Naive thymus-derived CD4-positive, alpha-beta T cell (primary cell): ENCODE data around the gene BAMBI. TPM values are rescaled to one million over a fixed set of nuclear protein-coding genes. Genes with fewer than 3 reads are reported as not detected.

Experiments
- ATAC-seq: fragments of 150-1000 bp; cut with Tn5 transposase; 2 replicates; pipeline ENCODE4 v1.10.0; 2021; ENCODE audit warnings: mild to moderate bottlenecking, moderate library complexity
- CTCF ChIA-PET: fragments of 350-600 bp; sonication (Branson Sonifier 250); formaldehyde crosslinking; loops from one replicate; lab custom pipeline; 2021; ENCODE audit warnings: antibody characterized with exemption; lab: Charles Lee
- POLR2A ChIA-PET: fragments of 350-600 bp; sonication (Branson Sonifier 250); formaldehyde crosslinking; loops from one replicate; lab custom pipeline; 2021; ENCODE audit warnings: antibody characterized with exemption, inconsistent platforms; lab: Charles Lee
- DNase-seq, 9 donors: peaks; one replicate each; pipeline versions ENCODE4 v3.0.0 to v3.0.0-alpha.2; 2020 to 2022; ENCODE audit warnings: mixed read lengths in 1 of 9
- H3K27ac ChIP-seq: one replicate; pipeline ENCODE4 v1.7.0; 2013; ENCODE audit warnings: mild to moderate bottlenecking, low read depth, low read length, moderate library complexity
- H3K27me3 ChIP-seq, 2 donors: one replicate each; pipeline ENCODE4 v1.7.0; 2013; ENCODE audit warnings: low read length in 2 of 2, mild to moderate bottlenecking in 2 of 2, moderate library complexity in 2 of 2; ENCODE audit not compliant: control insufficient read depth in 2 of 2, insufficient read depth in 2 of 2
- H3K36me3 ChIP-seq, 3 experiments: 1 replicate in 2 of 3; 2 replicates in 1 of 3; pipeline ENCODE4 v1.7.0; 2013; ENCODE audit warnings: low read length in 3 of 3, mild to moderate bottlenecking in 3 of 3, moderate library complexity in 1 of 3; ENCODE audit not compliant: insufficient read depth in 3 of 3, control insufficient read depth in 2 of 3
- H3K4me1 ChIP-seq, 2 donors: one replicate each; pipeline ENCODE4 v1.7.0; 2013; ENCODE audit warnings: low read length in 2 of 2, mild to moderate bottlenecking in 2 of 2, moderate library complexity in 1 of 2; ENCODE audit not compliant: control insufficient read depth in 2 of 2, insufficient read depth in 2 of 2
- H3K4me3 ChIP-seq: 2 replicates; pipeline ENCODE4 v1.7.0; 2013; ENCODE audit warnings: mild to moderate bottlenecking, low read length
- H3K9me3 ChIP-seq, 3 experiments: 1 replicate in 2 of 3; 2 replicates in 1 of 3; pipeline ENCODE4 v1.7.0; 2013; ENCODE audit warnings: low read length in 3 of 3; ENCODE audit not compliant: control insufficient read depth in 2 of 3
- H3K27ac Mint-ChIP-seq, 9 donors: one replicate each; pipeline ENCODE4 v1.8.0; 2020 to 2022; ENCODE audit warnings: mixed read lengths in 9 of 9, mild to moderate bottlenecking in 8 of 9, moderate library complexity in 5 of 9, inconsistent platforms in 2 of 9
- H3K27me3 Mint-ChIP-seq, 5 donors: one replicate each; pipeline ENCODE4 v1.8.0; 2021 to 2022; ENCODE audit warnings: mixed read lengths in 5 of 5, mild to moderate bottlenecking in 1 of 5
- H3K36me3 Mint-ChIP-seq, 5 donors: one replicate each; pipeline ENCODE4 v1.8.0; 2020 to 2022; ENCODE audit warnings: mixed read lengths in 5 of 5, mild to moderate bottlenecking in 3 of 5, inconsistent platforms in 1 of 5
- H3K4me1 Mint-ChIP-seq, 7 donors: one replicate each; pipeline ENCODE4 v1.8.0; 2020 to 2022; ENCODE audit warnings: mixed read lengths in 7 of 7, mild to moderate bottlenecking in 3 of 7, inconsistent platforms in 1 of 7
- H3K4me3 Mint-ChIP-seq, 10 donors: one replicate each; pipeline ENCODE4 v1.8.0; 2020 to 2022; ENCODE audit warnings: mild to moderate bottlenecking in 10 of 10, mixed read lengths in 10 of 10, moderate library complexity in 6 of 10, inconsistent platforms in 2 of 10
- H3K9me3 Mint-ChIP-seq, 11 donors: one replicate each; pipeline ENCODE4 v1.8.0; 2020 to 2022; ENCODE audit warnings: mixed read lengths in 11 of 11, mild to moderate bottlenecking in 4 of 11, inconsistent platforms in 1 of 11, moderate library complexity in 1 of 11
- intact Hi-C, 2 donors: fragments of 100-400 bp; cut with micrococcal nuclease; formaldehyde crosslinking; loops; one replicate each; pipeline ENCODE4 v1.15.1; 2023
- polyA plus RNA-seq, 2 donors: library from polyadenylated mRNA; unstranded; fragments of 300-500 nt; fragmentation: Illumina TruSeq; gene quantifications; one replicate each; pipeline ENCODE4 v1.2.3, GENCODE V29; 2021
- total RNA-seq, 6 experiments: library from RNA in 5 of 6; stranded (reverse) in 5 of 6; gene quantifications; 1 replicate in 5 of 6; 2 replicates in 1 of 6; pipeline ENCODE4 v1.2.3 and lab custom pipeline; 2021 to 2026

Gene BAMBI
- total and polyA plus RNA-seq, 7 experiments from 2014 or later: 0.12 to 1.6 (median 0.80) TPM; not detected in 3

DNA sequence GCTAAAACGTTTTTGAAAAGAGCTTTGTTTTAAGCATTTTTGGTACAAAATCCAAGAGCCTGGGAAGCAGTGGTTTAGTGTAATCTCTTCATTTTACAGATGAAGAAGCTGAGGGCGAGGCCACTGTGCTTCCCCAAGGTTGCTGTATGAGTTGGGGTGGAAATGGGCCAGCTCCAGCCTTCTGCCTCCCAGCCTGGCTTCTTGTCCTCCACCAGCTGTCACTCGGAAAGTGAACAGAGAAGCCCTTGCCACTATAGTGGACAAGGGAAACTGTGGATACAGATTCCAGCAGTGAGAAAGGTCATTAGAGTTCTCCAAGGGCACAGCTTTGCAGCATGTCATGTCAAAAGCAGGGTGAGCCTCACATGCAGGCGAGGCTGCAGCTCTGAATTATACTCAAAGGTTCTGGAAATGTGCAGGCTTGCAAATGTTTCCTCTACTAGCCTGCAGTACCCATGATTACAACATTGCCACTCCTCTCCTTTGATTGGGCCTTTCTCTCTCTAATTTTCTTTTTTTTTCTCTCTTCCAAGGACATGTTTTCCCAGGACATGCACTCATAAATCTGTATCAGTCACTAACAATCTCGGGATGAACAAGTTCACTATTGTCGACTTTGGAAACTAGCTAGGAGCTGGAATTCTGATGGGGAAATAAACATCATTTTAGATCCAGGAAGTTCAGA, 33.0 kb downstream of the BAMBI start:
- H3K9me3 Mint-ChIP-seq: peaks cover 0 to 2% (median 0%) of the 10 kb centered on the region in 11 donors
- DNase-seq: no peak
- H3K36me3 Mint-ChIP-seq: no peaks in the 10 kb centered on the region
- H3K4me1 Mint-ChIP-seq: no peaks in the 10 kb centered on the region
- H3K27ac ChIP-seq: no peak overlapping the region
- POLR2A ChIA-PET: no interaction called here
- no peaks in the 10 kb centered on the region for H3K36me3 ChIP-seq
- H3K9me3 ChIP-seq: no peaks in the 10 kb centered on the region
- CTCF ChIA-PET: interaction anchor here (0.7 kb wide), 1 partner anchor 209 kb away, joined by 3 read pairs; no protein-coding TSS in a partner anchor
- H3K27ac Mint-ChIP-seq: no peak overlapping the region
- ATAC-seq: no peak
- H3K4me1 ChIP-seq: no peaks in the 10 kb centered on the region
- no peak overlapping the region for H3K4me3 Mint-ChIP-seq
- intact Hi-C loops: no loop called here
- H3K27me3 ChIP-seq: no peaks in the 10 kb centered on the region
- H3K4me3 ChIP-seq: no peak overlapping the region
- H3K27me3 Mint-ChIP-seq: peaks cover 0 to 9% (median 8%) of the 10 kb centered on the region in 5 donors

DNA sequence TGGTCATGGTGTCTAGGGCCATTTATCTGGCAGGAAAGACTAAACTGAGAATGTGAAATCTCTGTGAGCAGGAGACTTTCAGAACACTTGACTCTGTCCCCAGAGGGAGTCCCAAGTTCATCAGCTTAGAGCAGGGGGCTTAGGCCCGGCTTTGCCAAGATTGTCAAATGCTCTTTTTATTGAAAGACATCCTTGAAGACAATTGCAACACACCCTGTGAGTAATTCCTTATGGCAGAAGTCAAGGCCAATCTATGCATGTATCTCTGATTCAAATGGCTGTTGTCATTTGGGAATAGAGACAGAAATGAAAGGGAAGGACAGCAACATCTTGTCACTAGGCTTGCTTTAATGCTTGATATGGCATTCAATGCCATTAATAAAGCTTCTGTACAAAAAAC, 33.7 kb downstream of the BAMBI start:
- Histone ChIP-seq H3K27ac (no peak overlapping the region), H3K36me3 (no peaks in the 10 kb centered on the region), H3K9me3 (no peaks in the 10 kb centered on the region), H3K27me3 (no peaks in the 10 kb centered on the region), H3K4me3 (no peak overlapping the region), H3K4me1 (no peaks in the 10 kb centered on the region)
- ChIA-PET POLR2A (no interaction called here), CTCF (interaction anchor here (0.7 kb wide), 1 partner anchor 209 kb away, joined by 3 read pairs; no protein-coding TSS in a partner anchor)
- H3K4me1 Mint-ChIP-seq: no peaks in the 10 kb centered on the region
- H3K4me3 Mint-ChIP-seq: no peak overlapping the region
- peaks cover 0 to 7% (median 6%) of the 10 kb centered on the region in 5 donors for H3K27me3 Mint-ChIP-seq
- H3K36me3 Mint-ChIP-seq: no peaks in the 10 kb centered on the region
- no peak for DNase-seq
- H3K27ac Mint-ChIP-seq: no peak overlapping the region
- no peak for ATAC-seq
- H3K9me3 Mint-ChIP-seq: peaks cover 0 to 2% (median 0%) of the 10 kb centered on the region in 11 donors
- intact Hi-C loops: no loop called here

DNA sequence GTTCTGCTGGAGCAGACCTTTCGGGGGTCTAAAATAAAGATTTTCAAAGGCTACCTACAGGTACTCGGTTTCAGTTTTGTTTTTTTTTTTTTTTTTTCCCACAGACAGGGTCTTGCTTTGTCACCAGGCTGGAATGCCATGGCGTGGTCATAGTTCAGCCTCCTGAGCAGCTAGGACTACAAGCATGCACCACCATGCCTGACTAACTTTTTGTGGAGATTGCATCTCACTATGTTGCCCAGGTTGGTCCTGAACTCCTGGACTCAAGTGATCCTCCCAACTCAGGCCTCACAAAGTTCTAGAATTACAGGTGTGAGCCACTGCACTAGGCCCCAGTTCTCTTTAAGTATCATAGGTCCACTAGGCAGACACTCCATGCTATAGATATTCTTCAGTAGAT, 34.5 kb downstream of the BAMBI start:
- Histone ChIP-seq H3K27ac (no peak overlapping the region), H3K27me3 (no peaks in the 10 kb centered on the region), H3K9me3 (no peaks in the 10 kb centered on the region), H3K36me3 (no peaks in the 10 kb centered on the region), H3K4me3 (no peak overlapping the region), H3K4me1 (no peaks in the 10 kb centered on the region)
- no peaks in the 10 kb centered on the region for H3K4me1 Mint-ChIP-seq
- ChIA-PET POLR2A (no interaction called here), CTCF (no interaction called here)
- H3K27me3 Mint-ChIP-seq: peaks cover 0 to 8% (median 0%) of the 10 kb centered on the region in 5 donors
- intact Hi-C loops: no loop called here
- ATAC-seq: no peak
- no peak overlapping the region for H3K27ac Mint-ChIP-seq
- peaks cover 0 to 6% (median 0%) of the 10 kb centered on the region in 11 donors for H3K9me3 Mint-ChIP-seq
- H3K36me3 Mint-ChIP-seq: no peaks in the 10 kb centered on the region
- DNase-seq: no peak
- H3K4me3 Mint-ChIP-seq: no peak overlapping the region

DNA sequence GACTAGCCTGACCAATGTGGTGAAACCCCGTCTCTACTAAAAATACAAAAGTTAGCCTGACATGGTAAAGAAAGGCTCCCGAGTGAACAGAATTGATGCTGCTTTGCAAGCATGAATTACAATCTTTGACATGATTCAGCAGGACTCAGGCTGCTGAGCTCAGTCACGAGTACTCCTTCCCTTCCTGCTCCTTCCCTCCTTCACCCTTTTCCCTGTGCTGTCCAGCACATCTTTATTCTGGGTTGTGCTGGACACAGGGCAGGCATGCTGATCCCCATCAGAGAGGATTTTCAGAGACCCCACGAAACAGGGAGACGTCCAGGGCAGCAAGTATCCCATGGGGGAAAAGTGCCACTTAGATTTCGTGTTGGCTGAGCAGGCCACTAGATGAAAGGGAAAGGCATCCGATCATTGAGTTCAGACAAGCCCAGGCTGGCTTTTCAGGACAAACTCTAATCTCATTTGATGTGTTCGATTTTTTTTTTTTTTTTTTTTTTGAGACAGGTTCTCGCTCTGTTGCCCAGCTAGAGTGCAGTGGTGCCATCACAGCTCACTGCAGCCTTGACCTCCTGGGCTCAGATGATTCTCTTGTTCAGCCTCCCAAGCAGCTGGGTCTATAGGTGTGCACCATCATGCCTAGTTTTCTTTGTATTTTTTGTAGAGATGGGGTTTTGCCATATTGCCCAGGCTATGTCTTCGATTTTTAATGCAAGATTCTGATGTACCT, 36.5 kb downstream of the BAMBI start:
- no peaks in the 10 kb centered on the region for H3K4me1 Mint-ChIP-seq
- no peak overlapping the region for H3K4me3 Mint-ChIP-seq
- intact Hi-C loops: no loop called here
- H3K27ac Mint-ChIP-seq: no peak overlapping the region
- ChIA-PET CTCF (no interaction called here), POLR2A (no interaction called here)
- H3K9me3 Mint-ChIP-seq: peaks cover 0 to 6% (median 0%) of the 10 kb centered on the region in 11 donors
- Histone ChIP-seq H3K4me3 (no peak overlapping the region), H3K27me3 (no peaks in the 10 kb centered on the region), H3K9me3 (no peaks in the 10 kb centered on the region), H3K4me1 (no peaks in the 10 kb centered on the region), H3K36me3 (no peaks in the 10 kb centered on the region), H3K27ac (no peak overlapping the region)
- DNase-seq: no peak
- H3K36me3 Mint-ChIP-seq: no peaks in the 10 kb centered on the region
- no peak for ATAC-seq
- H3K27me3 Mint-ChIP-seq: peaks cover 0 to 19% (median 8%) of the 10 kb centered on the region in 5 donors

DNA sequence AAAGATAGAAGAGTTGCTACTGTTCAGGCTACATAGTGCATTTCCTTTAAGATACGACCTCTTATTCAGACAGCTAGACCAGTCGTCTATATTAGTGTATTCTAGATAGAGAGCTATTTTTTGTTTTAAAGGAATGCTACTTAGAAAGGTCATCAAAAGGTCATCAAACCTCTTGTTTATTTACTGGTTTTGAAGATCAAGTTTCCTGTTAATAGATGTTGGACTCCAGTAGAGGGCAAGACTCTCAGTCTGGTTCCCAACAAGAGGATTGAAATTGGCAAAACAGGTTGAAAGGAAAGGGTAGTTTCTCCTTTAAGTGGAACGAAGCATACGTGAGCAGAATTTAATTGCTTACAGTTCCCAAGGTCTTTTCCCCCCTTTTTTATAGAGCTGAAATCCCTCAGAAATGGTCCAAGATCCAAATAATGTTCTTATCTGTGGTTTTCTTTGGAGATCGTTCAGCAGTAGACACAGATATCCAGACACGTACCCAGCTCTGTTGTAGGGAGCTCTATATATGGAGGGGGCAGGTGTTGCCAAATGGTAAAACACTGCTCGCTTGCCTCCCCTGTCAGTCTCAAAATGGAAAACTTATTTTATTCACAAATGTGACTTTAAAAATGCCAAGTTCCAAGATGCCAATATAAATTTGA, 37.2 kb downstream of the BAMBI start:
- ChIA-PET POLR2A (no interaction called here), CTCF (no interaction called here)
- Mint-ChIP-seq H3K36me3 (no peaks in the 10 kb centered on the region), H3K4me1 (no peaks in the 10 kb centered on the region), H3K4me3 (no peak overlapping the region), H3K27me3 (peaks cover 5 to 25% (median 9%) of the 10 kb centered on the region in 5 donors), H3K27ac (no peak overlapping the region), H3K9me3 (peaks cover 0 to 6% (median 0%) of the 10 kb centered on the region in 11 donors)
- no peaks in the 10 kb centered on the region for H3K4me1 ChIP-seq
- intact Hi-C loops: no loop called here
- no peaks in the 10 kb centered on the region for H3K36me3 ChIP-seq
- no peaks in the 10 kb centered on the region for H3K27me3 ChIP-seq
- no peaks in the 10 kb centered on the region for H3K9me3 ChIP-seq
- no peak overlapping the region for H3K27ac ChIP-seq
- ATAC-seq (no peak), DNase-seq (no peak)
- H3K4me3 ChIP-seq: no peak overlapping the region

DNA sequence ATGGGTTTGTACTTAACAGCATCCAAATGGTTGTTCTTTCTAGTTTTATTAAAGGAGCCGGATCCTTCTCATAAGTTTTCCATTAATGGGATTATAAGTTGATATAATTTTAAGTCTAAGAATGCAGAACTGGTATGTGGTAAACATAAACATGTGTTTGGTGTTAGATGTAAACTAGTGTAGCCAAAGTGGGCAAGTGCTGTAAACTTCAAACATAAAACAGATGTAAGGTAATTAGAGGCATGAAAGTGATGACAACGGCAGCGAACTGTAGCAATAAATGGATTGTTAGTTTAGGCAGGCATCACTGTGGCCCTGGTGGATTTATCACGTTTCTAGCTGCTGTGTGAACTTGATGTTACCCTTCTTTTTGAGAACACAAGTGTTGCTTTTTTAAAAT, 37.9 kb downstream of the BAMBI start:
- Histone ChIP-seq H3K4me3 (no peak overlapping the region), H3K27ac (no peak overlapping the region), H3K9me3 (no peaks in the 10 kb centered on the region), H3K4me1 (no peaks in the 10 kb centered on the region), H3K27me3 (no peaks in the 10 kb centered on the region), H3K36me3 (no peaks in the 10 kb centered on the region)
- DNase-seq (no peak), ATAC-seq (no peak)
- Mint-ChIP-seq H3K4me1 (no peaks in the 10 kb centered on the region), H3K27ac (no peak overlapping the region), H3K4me3 (no peak overlapping the region), H3K9me3 (peaks cover 0 to 6% (median 0%) of the 10 kb centered on the region in 11 donors), H3K27me3 (peaks cover 8 to 30% (median 11%) of the 10 kb centered on the region in 5 donors), H3K36me3 (no peaks in the 10 kb centered on the region)
- ChIA-PET CTCF (no interaction called here), POLR2A (no interaction called here)
- intact Hi-C loops: no loop called here
